Measurements from ENCODE around the gene GRSF1.
"Not testable (repeated sequence)": the region's sequence is repeated elsewhere in the genome, so short reads cannot be mapped to it uniquely, and the experiment has no call there.

Gene GRSF1

DNA sequence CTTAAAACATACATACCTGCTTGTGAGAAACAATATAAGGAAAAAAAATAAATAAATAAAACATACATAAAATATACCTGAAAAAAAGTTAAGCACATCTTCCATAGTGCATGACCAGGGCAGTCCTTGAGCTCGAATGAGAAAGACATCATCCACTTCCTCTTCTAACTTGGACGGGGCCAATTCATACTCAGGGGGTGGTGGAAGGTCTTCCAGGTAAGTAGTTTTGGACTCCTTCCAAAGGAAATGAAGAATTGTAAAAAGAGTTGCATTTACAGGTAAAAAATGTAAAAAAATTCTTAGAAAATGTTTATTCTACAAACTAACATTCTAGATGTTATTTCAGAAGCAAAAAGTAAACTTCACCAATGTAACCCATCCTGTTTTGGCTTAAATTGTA is 3.6 kb downstream of the GRSF1 start:
- no peak for FAIRE-seq

DNA sequence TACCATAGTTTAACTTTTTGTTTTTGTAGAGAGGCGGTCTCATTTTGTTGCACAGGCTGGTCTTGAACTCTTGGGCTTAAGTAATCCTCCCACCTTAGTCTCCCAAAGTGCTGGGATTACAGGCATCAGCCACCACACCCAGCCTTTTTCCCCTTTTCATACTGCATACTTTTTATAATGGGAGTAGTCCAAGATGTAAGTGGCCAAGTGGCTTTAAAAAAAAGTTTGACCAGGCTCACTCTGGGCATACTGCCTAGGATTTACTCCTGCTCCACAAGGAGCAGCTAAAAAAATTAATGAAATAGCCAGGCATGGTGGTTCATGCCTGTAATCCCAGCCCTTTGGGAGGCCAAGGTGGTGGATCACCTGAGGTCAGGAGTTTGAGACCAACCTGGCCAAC is 6.0 kb downstream of the GRSF1 start:
- DNase-seq (ENCODE audit: extremely low spot score, insufficient read length, low read depth) (no peak), FAIRE-seq (no peak)

More for the DNA sequence above, 3.6 kb downstream of the GRSF1 start:
- no peak for DNase-seq (ENCODE audit: extremely low spot score, insufficient read length, low read depth)

DNA sequence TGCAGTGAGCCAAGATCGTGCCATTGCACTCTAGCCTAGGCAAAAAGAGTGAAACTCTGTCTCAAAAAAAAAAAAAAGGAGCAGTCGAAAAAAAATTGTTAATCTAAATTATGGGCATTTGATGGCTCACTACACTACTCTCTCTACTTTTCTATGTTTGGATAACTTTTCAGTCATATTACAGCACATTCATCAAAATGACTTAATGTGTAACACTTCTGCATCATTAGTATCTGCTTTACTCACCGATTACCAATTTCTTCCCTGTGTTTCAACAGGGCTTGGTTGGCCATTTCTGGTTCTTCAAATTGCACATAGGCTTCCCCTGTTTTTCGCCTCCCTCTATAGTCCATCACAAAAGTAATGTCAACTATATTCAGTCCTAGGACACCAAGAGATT is 8.4 kb downstream of the GRSF1 start:
- FAIRE-seq (no peak), DNase-seq (ENCODE audit: extremely low spot score, insufficient read length, low read depth) (no peak)

DNA sequence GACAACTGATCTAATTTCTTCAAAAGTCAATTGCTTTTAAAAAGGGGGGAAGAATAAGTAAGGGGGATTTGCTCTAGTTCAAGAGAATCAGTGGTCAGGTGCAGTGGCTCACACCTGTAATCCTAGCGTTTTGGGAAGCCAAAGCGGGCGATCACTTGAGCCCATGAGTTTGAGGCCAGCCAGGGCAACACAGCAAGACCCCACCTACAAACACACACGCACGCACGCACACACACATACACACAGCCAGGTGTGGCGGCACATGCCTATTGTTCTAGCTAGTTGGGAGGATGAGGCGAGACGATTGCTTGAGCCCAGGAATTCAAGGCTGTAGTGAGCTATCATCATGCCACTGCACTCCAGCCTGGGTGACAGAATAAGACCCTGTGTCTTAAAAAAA is 9.6 kb downstream of the GRSF1 start:
- FAIRE-seq (no peak), DNase-seq (ENCODE audit: extremely low spot score, insufficient read length, low read depth) (no peak)

DNA sequence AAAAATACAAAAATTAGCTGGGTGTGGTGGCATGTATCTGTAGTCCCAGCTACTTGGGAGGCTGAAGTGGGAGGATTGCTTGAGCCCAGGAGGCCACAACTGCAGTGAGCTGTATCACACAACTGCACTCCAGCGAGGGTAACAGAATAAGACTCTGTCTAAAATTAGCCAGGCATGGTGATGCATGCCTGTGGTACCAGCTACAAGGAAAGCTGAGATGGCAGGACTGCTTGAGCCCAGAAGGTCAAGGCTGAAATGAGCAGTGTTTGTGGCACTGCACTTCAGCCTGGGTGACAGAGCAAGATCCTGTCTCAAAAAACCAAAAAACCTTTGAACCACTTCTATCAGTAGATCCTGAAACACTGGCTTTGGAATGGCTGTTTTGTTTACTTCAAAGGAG is 10.2 kb downstream of the GRSF1 start:
- no peak for DNase-seq (ENCODE audit: extremely low spot score, insufficient read length, low read depth)
- no peak for FAIRE-seq

DNA sequence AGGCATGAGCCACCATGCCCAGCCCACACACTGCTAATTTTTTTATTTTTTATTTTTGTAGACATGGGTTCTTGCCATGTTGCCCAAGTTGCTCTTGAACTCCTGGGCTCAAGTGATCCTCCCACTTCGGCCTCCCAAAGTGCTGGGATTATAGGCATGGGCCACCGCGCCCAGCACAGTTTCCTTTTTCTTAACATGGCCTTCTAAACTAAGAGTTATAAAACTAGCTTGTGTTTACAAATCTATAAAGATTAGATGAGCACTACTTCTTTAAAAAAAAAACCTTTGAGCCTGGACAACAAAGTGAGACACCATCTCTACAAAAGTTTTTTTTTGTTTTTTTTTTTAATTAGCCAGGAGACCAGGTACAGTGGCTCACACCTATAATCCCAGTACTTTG is 10.7 kb downstream of the GRSF1 start:
- FAIRE-seq (no peak), DNase-seq (ENCODE audit: extremely low spot score, insufficient read length, low read depth) (no peak)

DNA sequence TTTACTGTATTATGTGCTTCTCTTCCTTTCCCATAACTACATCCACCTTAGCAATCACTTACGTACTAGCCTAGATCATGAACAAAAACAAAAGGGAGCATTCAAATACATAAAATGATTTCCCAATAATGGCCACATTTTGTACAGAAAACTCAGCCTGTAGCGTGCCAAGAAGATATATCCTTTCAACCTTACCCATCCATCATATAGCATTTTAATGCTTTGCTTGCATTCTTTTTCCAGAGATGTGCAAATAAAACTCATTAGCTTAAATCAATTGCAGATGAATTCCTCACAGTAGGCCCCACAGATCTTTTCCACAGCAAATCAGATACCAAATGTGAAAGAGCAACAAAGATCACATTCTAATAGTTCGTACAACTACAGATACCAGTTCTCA is 20.8 kb downstream of the GRSF1 start:
- DNase-seq (ENCODE audit: extremely low spot score, insufficient read length, low read depth) (no peak), FAIRE-seq (no peak)

DNA sequence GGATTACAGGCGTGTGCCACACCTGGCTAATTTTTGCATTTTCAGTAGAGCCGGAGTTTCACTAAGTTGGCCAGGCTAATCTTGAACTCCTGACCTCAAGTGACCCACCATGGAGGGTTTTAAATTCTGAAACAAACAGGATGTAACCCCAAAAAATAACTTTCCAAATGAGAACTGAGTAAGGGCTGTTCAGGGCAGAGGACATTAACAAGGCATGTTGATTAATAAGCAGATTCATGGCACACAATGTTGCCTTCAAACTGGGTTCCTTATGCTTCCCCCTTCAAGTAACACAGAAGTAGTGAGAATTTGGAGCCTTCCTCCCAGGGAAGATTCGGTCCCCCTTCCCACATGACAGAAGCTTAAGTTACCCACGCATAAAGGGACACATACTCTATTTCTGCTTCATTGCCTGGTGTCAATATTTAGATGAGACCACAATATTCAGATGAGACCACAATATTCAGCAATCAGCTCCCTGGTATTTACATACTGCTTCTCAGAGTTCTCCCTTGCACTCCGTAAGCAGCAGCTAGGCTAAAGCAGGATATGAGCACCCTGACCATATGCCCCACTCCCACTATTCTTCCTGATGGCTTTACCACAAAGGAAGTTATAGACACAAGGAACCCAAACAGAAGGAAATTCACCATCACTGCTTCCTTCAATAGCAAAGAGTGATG is 21.4 kb downstream of the GRSF1 start:
- FAIRE-seq (no peak), DNase-seq (ENCODE audit: extremely low spot score, insufficient read length, low read depth) (no peak)

DNA sequence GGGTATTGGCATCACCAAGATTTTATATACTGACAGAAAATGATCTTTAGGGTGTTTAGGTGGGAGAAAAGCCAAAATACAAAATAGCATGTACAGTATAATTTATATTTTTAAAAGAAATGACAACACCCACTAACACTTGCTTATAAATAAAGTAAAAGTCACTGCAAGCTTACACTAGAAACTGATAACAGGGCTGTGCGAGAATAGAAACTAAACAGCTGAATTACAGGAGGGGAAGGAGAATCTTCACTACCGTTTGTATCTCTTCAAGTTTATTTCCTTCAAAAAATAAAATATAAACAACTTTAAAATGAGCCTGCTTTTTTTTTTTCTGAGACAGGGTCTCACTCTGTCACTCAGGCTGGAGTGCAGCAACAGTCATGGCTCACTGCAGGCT is 22.8 kb downstream of the GRSF1 start:
- FAIRE-seq (no peak), DNase-seq (ENCODE audit: extremely low spot score, insufficient read length, low read depth) (no peak)

DNA sequence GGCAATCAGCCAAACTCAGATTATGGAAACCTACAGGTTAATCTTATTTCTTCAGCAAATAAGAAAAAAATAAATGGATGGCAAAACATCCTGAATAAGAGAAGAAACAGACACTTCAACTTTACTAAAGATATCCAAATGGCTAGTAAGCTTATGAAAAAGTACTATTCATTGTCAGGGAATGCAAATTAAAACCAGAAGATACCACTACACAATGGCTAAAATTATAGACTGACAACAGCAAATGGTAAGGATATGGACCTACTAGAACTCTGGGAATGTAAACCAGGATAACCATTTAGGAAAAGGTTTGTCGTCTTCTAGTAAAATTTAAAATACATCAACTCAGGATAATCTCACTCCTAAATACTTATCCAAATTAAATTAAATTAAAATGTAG is 24.3 kb downstream of the GRSF1 start:
- FAIRE-seq (no peak), DNase-seq (ENCODE audit: extremely low spot score, insufficient read length, low read depth) (no peak)

DNA sequence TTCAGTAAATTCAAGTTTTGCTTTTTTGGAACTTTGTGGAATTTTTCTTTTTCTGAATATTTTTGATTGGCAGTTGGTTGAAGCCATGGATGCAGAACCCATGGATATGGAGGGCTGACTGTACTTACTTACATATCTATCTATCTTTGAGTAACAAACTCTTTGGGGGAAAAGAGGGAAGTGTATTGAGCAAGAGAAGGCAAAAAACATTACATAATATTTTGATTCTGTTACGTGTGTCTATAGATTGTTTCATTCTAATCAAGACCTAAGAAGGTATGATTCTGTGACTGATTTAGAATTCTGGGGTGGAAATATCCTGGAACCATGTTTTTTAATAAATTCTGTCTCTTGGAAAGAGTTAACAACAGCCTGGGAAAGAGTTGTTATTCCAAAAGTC is 31.5 kb downstream of the GRSF1 start:
- DNase-seq (ENCODE audit: extremely low spot score, insufficient read length, low read depth), result no peak

DNA sequence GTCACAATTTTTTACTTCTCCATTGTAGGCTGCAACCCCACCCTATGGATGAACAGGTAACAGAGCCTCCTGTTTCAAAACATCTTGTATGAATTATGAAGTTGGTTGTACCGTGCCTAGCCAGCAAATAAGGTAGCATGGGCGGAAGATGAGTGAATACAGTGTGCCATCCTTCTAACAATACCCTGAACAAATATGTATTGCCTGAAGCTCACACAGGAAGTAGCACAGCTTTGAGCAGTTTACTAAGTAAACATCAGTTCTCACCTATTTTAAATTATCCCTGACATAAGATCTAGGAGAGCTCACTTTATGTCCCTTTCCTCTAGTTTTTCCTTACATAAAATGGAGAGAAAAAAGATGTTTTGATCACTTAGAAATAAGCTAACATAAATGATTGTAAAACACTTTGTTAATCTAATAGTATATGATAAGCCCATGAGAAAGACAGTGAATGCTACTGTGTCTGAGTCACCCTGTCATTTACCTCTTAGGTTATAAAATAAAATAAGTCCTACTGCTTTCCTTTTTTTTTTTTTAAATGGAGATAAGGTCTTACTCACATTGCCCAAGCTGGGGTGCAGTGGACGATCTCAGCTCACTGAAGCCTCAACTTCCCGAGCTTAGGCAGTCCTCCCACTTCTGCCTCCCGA is 36.6 kb downstream of the GRSF1 start:
- no peak for FAIRE-seq
- no peak for DNase-seq (ENCODE audit: extremely low spot score, insufficient read length, low read depth)

More for the DNA sequence above, 31.5 kb downstream of the GRSF1 start:
- no peak for FAIRE-seq

DNA sequence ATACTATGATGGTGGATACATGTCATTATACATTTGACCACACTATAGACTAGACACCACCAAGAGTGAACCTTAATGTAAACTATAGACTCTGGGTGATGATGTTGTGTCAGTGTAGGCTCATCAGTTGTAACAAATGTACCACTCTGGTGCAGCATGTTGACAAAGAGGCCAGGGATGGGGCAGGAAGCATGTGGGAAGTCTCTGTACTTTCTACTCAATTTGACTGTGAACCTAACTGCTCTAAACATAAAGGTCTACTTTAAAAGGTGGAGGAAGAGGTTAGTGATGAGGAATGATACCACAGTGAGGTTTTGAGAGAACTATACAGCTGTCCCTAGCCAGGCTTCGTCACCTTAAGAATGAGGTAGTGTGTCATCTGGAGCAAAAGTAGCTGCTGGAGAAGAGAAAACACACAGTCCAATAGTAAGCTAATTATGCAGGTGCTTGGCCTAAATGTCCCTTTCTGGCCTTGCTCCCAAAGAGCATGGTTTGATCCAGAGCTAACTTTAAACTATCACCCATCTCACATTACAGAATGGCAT is 38.4 kb downstream of the GRSF1 start:
- DNase-seq (ENCODE audit: extremely low spot score, insufficient read length, low read depth) (no peak), FAIRE-seq (no peak)

DNA sequence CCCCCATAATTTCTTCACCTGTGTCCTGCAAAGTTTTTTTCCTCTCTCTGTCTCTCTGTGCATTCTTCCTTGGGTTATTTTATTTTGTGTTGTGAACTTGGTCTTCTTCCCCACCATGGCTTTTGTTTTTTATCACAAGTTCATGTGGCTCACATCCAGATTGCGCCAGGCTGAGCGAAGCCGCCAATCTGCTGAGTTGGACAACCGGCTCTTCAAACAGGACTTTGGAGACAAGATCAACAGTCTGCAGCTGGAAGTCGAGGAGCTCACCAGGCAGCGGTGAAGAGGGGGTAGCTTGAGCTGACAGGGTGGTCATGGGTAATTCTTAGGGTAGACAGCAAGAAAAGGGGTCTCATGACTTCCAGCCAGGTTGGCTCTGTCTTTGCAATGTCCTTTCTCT is 46.1 kb downstream of the GRSF1 start:
- DNase-seq (ENCODE audit: extremely low spot score, insufficient read length, low read depth) (no peak), FAIRE-seq (no peak)

DNA sequence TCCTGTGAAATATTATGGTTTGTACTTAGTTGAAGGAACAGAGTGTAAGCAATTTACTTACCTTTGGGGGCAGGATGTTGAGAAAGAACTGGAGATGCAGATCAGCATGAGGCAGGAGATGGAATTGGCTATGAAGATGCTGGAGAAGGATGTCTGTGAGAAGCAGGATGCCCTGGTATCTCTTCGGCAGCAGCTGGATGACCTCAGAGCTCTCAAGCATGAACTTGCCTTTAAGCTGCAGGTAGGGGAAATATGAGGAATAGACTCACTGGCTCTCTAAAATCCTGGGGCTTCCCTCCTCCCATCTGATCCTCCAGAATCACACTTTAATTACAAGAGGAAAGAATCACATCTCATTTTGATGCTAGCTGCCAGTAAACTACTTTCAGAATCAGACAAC is 51.0 kb downstream of the GRSF1 start:
- no peak for FAIRE-seq
- DNase-seq (ENCODE audit: extremely low spot score, insufficient read length, low read depth), result no peak

DNA sequence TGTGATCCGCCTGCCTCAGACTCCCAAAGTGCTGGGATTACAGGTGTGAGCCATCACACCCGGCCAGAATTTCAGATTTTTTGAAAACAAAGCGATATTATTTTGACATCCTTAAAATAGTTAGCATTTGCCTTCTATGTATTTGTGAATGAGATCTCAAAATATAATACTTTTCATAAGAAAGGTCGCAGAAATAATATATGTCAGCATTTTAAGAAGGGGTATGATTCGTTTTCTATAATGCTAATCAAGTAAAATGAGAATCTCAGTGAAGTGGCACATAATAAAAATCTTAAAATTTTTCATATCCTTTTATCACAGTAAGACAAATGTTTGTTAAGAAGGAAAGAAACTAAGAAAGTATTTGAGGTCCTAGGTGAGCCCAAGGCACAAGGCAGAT is 52.2 kb downstream of the GRSF1 start:
- DNase-seq (ENCODE audit: extremely low spot score, insufficient read length, low read depth) (no peak), FAIRE-seq (no peak)

DNA sequence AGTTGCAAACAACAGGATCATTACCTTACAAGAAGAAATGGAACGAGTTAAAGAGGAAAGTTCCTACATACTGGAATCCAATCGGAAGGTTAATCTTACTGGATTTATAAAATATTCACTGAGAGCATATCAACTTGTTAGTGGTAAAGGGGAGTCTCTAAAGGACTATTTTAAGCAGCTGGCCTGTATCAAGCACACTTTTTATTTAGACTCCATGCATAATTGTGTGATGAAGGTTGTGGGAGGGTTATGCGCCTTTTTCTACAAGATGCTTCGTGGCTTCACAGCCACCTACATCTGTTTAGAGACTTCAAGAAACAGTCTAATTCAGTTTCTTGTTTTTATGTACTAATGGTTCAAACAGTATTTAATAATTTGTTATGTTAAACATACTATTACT is 56.6 kb downstream of the GRSF1 start:
- no peak for FAIRE-seq

DNA sequence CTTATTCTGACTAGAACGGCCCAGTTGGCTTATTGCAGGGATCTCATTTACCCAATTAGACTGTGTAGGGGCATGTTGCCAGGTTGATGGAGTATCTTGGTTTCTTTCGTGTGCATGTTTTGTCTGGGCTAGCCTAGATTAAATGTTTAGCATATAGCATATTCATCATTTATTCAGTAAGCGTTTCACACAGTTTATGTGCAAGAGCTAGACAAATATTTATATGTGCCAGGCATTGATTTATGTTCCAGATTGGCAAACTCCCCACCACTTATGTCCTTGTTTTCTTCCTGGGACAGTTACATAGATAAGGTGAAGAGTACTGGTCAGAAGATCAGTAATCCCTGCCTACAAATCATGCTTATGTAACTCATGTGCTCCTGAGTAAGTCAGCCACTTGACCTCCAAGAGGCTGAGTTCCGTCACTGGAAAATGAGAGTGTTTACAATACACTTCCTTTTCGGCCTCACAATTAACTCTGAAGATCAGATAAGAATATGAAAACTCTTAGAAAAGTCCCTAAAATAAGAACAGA is 60.7 kb downstream of the GRSF1 start:
- no peak for DNase-seq (ENCODE audit: extremely low spot score, insufficient read length, low read depth)
- no peak for FAIRE-seq

More for the DNA sequence above, 56.6 kb downstream of the GRSF1 start:
- DNase-seq (ENCODE audit: extremely low spot score, insufficient read length, low read depth), result no peak

DNA sequence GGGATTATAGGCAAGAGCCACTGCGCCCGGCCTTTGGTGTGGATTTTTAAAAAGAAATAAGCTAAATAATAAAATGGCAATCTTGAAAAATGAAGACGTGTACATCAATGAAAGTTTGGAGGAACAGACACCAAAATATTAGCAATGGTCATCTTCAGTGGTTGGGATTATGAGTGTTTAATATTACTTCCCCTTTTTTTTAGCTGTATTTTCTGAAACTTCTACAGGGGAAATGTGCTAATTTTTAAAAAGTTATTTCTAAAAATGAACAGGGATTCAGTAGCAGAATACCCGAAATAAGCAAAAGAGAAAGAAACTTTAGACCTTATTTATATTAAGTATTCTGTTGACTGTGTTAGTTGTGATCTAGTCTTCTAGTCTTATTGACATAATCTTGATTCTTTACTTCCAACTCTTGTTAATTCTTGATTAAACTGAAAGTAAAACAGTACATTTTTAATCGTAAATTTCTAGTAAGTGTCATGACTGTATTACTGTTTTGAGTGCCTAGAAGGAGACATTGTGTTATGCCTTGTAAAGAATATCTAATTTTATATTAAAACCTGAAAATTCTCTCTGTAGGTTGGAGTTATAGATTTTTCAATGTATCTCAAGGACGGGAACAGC is 66.6 kb downstream of the GRSF1 start:
- FAIRE-seq (peak; percentile 75), DNase-seq (ENCODE audit: extremely low spot score, insufficient read length, low read depth) (no peak)

DNA sequence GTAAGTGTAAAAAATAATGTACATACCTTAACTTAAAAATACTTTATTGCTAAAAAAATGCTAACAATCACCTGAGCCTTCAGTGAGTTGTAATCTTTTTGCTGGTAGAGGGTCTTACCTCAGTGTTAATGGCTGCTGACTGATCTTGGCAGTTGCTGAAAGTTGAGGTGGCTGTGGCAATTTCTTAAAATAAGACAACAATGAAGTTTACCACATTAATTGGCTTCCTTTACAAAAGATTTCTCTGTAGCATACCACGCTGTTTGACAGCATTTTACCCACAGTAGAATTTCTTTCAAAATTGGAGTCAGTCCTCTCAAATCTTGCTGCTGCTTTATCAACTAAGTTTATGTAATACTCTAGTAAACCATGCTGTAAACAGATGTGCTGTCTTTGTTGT is 70.3 kb downstream of the GRSF1 start:
- DNase-seq (ENCODE audit: extremely low spot score, insufficient read length, low read depth); FAIRE-seq: not testable (repeated sequence)

Data from GM18507 (cell line).